Measurements from ENCODE around the gene FEM1B.

Gene FEM1B

DNA sequence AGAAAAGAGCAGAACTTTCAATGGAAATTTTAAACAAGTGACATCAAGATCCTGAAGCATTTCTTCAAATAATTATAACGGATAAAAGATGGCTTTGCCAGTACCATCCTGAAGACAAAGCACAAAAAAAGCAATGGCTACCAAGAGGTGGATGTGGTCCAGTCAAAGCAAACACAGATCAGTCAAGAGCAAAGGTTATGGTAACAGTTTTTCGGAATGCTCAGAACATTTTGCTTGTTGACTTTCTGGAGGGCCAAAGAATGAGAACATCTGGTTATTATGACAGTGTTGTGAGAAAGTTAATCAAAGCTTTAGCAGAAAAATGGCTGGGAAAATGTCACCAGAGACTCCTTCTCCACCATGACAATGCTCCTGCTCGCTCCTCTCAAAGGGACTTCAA, 31.5 kb downstream of the FEM1B start:
- DNase-seq (ENCODE audit: low read depth), result no peak

- DNase-seq (ENCODE audit: low read depth), result no peak
Observed at GRCh38 chr15:68310178-68310803, 32.7 kb downstream of the FEM1B start.

DNA sequence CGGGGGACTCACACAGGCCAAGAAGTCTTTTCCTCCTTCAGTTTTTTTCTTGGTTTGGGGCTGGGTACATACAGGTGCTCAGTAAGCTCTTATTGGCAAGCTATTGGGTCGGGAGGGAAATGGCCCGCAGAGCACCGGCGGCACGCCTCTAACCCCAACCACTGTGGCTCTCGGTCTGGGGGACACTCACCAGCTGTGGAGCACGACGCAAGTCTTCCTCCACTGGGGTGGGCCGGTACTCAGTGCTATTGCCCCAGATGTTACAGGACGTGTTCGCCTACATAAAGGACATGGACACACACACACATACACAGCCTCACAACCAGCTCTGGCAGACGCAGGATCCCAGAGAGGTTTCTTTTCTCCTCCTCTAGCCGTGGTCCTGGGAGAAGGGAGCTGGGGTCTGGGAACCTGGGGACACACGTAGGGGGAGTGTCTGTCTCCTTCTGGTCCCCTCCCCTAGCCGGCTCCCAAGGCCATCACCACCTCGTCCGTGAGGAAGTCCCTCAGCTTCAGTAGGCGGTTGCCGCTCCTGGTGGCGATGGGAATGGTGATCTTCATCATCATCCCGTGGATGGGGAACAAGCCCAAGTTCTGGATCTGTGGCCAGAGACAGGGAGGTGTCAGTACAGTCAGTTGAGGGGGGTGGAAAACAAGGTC, 33.4 kb downstream of the FEM1B start:
- no peak for DNase-seq (ENCODE audit: low read depth)

DNA sequence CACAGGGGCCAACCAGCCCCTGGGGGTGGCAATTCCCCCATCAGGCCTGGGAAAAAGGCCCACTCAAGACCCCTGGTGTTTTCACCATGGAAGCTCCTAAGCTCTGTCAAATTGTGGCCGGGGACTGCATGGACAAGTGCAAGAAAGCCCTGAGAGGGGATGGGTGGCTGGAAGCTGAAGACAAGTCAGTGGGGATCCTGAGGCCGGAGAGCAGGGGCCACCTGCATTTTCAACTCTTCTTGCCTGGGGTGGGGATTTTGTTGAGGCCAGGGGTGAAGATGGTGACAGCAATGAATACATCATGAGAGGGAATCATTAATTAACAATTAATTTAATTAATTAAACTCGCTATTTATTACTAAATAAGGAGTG, 33.9 kb downstream of the FEM1B start:
- no peak for DNase-seq (ENCODE audit: low read depth)

GRCh38 chr15:68311859-68312557, 34.5 kb downstream of the FEM1B start:
- DNase-seq (ENCODE audit: low read depth), result no peak

DNA sequence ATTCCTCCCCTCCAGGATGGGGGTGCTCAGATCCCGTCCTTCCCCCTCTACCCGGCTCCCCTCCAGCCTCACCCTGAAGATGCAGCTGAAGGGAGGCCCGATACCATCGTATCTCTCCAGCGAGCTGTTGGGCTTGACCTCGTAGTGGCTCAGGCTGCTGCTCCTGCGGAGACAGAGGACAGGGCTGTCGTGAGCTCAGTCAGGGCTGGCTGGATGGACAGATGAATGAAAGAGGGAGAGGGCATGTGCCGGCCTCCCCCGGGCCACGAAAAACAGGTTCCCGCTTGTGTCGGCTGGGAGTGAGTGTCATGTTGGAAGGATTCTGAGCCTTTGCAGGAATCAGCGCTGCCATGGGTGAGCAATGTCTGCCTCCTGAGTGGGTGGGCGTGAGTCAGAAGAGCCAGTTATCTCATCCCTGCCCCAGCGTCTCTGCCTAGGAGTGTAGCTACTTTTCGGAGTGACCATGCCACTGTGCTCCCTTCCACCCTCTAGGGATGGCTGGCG, 35.2 kb downstream of the FEM1B start:
- DNase-seq (ENCODE audit: low read depth), result no peak

- DNase-seq (ENCODE audit: low read depth), result no peak
Observed at GRCh38 chr15:68313501-68314410, 36.2 kb downstream of the FEM1B start.

GRCh38 chr15:68314563-68314962, 37.0 kb downstream of the FEM1B start:
- DNase-seq (ENCODE audit: low read depth), result no peak

GRCh38 chr15:68315035-68315434, 37.5 kb downstream of the FEM1B start:
- no peak for DNase-seq (ENCODE audit: low read depth)

- DNase-seq (ENCODE audit: low read depth), result no peak
Observed at GRCh38 chr15:68315495-68316031, 38.0 kb downstream of the FEM1B start.

GRCh38 chr15:68316061-68316804, 38.7 kb downstream of the FEM1B start:
- no peak for DNase-seq (ENCODE audit: low read depth)

GRCh38 chr15:68317281-68318007, 39.9 kb downstream of the FEM1B start:
- no peak for DNase-seq (ENCODE audit: low read depth)

GRCh38 chr15:68318008-68318835, 40.7 kb downstream of the FEM1B start:
- no peak for DNase-seq (ENCODE audit: low read depth)

DNA sequence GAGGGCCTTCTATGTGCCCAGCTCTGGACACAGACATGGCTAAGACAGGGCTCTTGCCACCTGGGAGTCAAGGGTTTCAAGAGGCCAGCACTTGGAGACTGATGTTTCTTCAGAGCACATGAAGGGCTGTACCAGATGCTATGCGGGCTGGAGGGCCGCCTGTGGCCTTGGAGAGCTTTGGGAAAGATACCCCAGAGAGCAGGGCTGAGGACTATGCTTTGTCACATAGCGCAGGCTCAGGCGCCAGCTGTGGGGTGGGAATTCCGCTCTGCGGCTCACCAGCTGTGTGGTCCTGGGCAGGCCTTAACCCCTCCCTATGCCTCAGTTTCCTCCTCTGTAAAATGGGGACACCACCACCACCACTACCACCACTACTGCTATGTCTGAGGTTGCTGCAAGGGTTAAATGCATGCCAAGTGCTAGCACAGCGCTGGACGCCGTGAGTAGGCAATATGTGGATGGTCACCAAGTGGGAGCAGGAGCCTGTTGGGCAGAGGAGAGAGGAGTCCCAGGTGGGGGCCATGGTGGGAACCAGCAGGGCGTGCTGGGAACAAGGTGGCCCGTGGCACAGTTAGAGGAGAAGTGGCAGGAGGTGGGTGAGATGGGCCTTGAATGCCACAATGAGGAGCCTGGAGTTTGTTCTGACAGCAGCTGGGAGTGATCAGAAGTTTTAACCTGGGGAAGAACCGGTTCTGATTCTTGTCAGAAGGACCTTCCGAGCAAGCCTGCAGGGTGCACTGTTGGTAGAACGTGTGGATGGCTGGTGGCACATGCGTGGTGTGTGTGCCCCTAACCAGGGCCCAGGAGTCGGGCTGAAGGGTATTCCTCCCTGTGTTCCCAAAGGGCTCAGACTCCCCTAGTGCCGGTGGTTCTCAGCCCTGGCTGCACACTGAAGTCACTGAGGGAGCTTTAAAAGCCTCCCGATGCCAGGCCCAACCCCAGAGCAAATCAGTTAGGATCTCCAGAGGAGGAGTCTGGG, 41.7 kb downstream of the FEM1B start:
- DNase-seq (ENCODE audit: low read depth), result no peak

DNA sequence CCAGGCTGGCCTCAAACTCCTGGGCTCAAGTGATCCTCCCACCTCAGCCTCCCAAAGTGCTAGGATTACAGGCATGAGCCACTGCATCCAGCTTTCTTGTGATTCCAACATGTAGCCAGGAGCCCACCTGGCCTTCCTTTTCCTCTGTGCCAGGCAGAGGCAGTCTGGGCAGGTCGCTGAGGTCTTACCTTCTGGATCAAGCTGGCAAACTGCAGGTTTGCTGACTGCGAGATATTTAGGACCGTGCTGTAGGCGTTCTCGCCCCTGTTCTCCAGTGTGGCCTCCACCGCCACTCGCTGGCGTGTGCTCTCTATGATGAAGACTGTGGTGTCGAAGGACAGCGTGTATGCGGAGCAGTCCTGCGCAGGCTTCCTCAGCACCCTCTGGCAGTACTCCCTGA, 42.5 kb downstream of the FEM1B start:
- DNase-seq (ENCODE audit: low read depth), result no peak

- no peak for DNase-seq (ENCODE audit: low read depth)
Observed at GRCh38 chr15:68321229-68321628, 43.7 kb downstream of the FEM1B start.

GRCh38 chr15:68322796-68323195, 45.3 kb downstream of the FEM1B start:
- DNase-seq (ENCODE audit: low read depth), result no peak

DNA sequence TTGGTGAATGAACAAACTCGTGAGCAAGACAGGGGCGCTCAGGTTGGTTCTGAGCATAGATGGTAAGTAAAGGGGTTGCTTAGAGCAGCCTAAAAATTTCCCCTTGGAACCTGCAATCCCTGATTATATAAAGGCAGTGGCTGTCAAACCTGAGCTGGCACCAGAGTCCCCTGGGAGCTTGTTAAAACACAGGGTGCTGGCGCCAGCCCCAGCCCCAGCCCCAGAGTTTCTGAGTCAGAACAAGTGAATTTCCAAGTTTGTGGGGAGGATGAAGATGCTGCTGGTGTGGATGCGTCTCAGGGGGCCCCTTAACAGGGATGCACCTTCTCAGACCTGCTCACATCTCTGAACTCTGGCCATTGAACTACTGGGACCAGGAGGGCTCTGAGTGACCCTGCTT, 48.2 kb downstream of the FEM1B start:
- DNase-seq (ENCODE audit: low read depth), result no peak

All from activated gamma-delta T cell treated with anti-CD3 and anti-CD28 coated beads, Interleukin-2, amount 50 U/mL, for 16 hours (primary cell).